Testis (tissue), 2 donors: ENCODE data around the gene TCF3.

Experiments used
- CTCF ChIP-seq, 3 experiments: fragments of 450-650 bp in 2 of 3; fragments of 200-600 bp in 1 of 3; sonication (generic) in 1 of 3; IDR thresholded peaks; one replicate each; pipeline ENCODE4 v1.5.1; 2016 to 2019; ENCODE audit warnings: antibody characterized with exemption in 3 of 3, mild to moderate bottlenecking in 2 of 3, moderate library complexity in 1 of 3
- POLR2A ChIP-seq: fragments of 450-650 bp; IDR thresholded peaks from one replicate; pipeline ENCODE4 v1.6.1; 2017; ENCODE audit warnings: antibody characterized with exemption, mild to moderate bottlenecking, moderate library complexity

DNA sequence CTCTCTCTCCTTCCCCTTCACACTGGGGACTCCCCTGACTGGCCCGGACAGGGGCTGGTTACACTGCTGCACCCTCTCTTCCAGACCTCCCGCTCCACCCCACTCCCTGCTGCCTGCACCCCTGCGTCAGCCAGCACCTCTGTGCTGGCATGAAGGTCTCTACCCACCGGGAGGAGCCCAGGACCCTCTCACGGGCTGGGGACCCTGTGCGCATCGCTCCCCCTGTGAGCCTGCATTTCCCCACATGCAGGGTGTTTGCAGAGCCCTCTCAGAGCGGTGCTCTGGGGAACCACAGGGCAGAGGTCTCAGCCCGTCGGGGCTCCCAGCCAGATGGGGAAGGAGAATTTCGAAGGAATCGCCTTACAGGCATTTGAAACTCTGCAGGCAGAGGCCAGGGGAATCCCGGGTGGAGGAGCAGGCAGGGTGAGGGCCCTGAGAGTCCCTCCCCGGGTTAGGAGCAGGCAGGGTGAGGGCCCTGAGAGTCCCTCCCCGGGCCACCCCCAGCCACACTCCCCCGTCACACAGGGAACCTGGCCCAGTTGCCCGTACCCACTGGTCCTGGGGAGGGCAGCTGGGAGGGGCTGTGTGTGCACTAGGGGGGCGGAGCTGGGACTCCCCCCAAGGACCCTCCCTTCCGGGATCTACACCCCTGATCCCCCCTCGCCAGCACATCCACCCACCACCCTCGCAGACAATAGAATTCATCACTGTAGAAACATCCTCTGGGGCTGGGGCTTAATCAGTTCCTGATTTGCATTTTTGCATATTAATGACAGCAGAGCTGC lies 16.3 kb upstream of the TCF3 start:
- TF ChIP-seq CTCF (IDR thresholded peaks at IDR 0.05) (no peak), POLR2A (no peak)
